Endothelial cell of umbilical vein (primary cell): ENCODE data around the gene SORCS2.

ENCODE experiments used
- CTCF ChIP-seq, 2 donors: IDR thresholded peaks; 1 replicate in 1 of 2; 2 replicates in 1 of 2; pipeline ENCODE4 v1.5.1; 2011; ENCODE audit warnings: low read length in 2 of 2, mild to moderate bottlenecking in 2 of 2, moderate library complexity in 2 of 2, control low read depth in 1 of 2, inconsistent platforms in 1 of 2, low read depth in 1 of 2; ENCODE audit not compliant: insufficient read depth in 1 of 2; ENCODE audit errors: extremely low read depth in 1 of 2
- EZH2 ChIP-seq: IDR thresholded peaks from 2 replicates; pipeline ENCODE4 v1.6.1; 2012; ENCODE audit warnings: borderline replicate concordance, low read depth, mild to moderate bottlenecking, moderate library complexity, low read length, inconsistent platforms; ENCODE audit not compliant: severe bottlenecking
- FOS ChIP-seq: IDR thresholded peaks from 2 replicates; pipeline ENCODE4 v1.6.1; 2011; ENCODE audit warnings: mild to moderate bottlenecking, low read length, moderate library complexity, borderline replicate concordance; ENCODE audit not compliant: insufficient read depth
- JUN ChIP-seq: IDR thresholded peaks from 2 replicates; pipeline ENCODE4 v1.6.1; 2011; ENCODE audit warnings: borderline replicate concordance, low read depth; ENCODE audit not compliant: insufficient read length, insufficient read depth
- MAX ChIP-seq: IDR thresholded peaks from 2 replicates; pipeline ENCODE4 v1.6.1; 2011; ENCODE audit not compliant: insufficient read depth, insufficient read length
- MYC ChIP-seq: IDR thresholded peaks from one replicate; pipeline ENCODE4 v1.6.1; 2011; ENCODE audit warnings: mild to moderate bottlenecking, low read depth, low read length
- POLR2A ChIP-seq: IDR thresholded peaks from 2 replicates; pipeline ENCODE4 v1.6.1; 2012; ENCODE audit warnings: low read depth, mild to moderate bottlenecking, control low read depth, low read length
- POLR2AphosphoS5 ChIP-seq: IDR thresholded peaks from 2 replicates; pipeline ENCODE4 v1.6.1; 2012; ENCODE audit warnings: low read depth, mild to moderate bottlenecking, control low read depth, low read length, moderate library complexity; ENCODE audit not compliant: insufficient read depth

GRCh38 chr4:7640136-7640535, 447.8 kb downstream of the SORCS2 start:
- TF ChIP-seq POLR2A, result no peak
- no peak for TF ChIP-seq CTCF (IDR thresholded peaks at IDR 0.05; ENCODE audit: extremely low read depth in 1 of 2, insufficient read depth in 1 of 2, low read depth in 1 of 2, low read length in 2 of 2)
- TF ChIP-seq FOS, result no peak
- TF ChIP-seq JUN, result no peak
- no peak for TF ChIP-seq POLR2AphosphoS5
- TF ChIP-seq EZH2, result no peak
- TF ChIP-seq MAX, result no peak
- TF ChIP-seq MYC, result no peak
